C4-2B (cell line): Measurements from ENCODE around the gene CTSE.

ENCODE experiments used
- CTCF ChIP-seq: fragments of 450-650 bp; conservative IDR thresholded peaks from 2 replicates; pipeline ENCODE4 v1.5.1; 2017; ENCODE audit warnings: mild to moderate bottlenecking
- ZFX ChIP-seq: fragments of 450-650 bp; IDR thresholded peaks from 2 replicates; pipeline ENCODE4 v1.6.1; 2017

DNA sequence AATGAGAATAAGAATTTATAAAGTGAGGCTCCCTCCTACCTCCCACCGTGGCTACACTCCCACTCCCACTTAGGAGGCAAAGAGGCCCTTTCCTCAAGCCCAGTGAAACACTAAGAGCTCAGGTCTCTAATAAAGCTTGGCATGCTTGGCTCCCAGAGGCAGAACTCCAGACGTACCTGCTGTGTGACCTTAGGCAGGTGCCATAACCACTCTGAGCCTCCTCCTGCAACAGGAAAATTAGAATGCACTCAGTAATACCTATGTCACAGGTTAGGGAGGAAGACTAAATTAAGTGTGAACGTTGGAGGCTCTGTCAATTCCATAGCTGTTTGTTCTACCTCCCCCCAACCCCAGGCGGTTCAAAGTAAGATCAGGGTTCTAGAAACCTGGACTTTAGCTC, 63.9 kb downstream of the CTSE start:
- TF ChIP-seq CTCF (no peak), ZFX (no peak)
